Mesendoderm (in vitro differentiated cells): ENCODE measurements around the gene NELFB.
A peak's percentile ranks its signal among the peaks of the same experiment; 100 is the strongest.

Experiments
- DNase-seq: peaks from one replicate; pipeline ENCODE4 v3.0.0; 2013
- H2AK5ac ChIP-seq: 2 replicates; pipeline ENCODE4 v1.6.1; 2013; ENCODE audit warnings: low read length, inconsistent platforms
- H2BK120ac ChIP-seq: 2 replicates; pipeline ENCODE4 v1.6.1; 2013; ENCODE audit warnings: low read depth, mild to moderate bottlenecking, low read length, moderate library complexity, mixed read lengths
- H2BK15ac ChIP-seq: replicated peaks from 2 replicates; pipeline ENCODE4 v1.6.1; 2013; ENCODE audit warnings: low read depth, mild to moderate bottlenecking, moderate library complexity
- H2BK5ac ChIP-seq: 2 replicates; pipeline ENCODE4 v1.6.1; 2013; ENCODE audit warnings: low read length, inconsistent platforms
- H3K18ac ChIP-seq: 2 replicates; pipeline ENCODE4 v1.6.1; 2013; ENCODE audit warnings: mild to moderate bottlenecking, low read length, mixed read lengths
- H3K23ac ChIP-seq: one replicate; pipeline ENCODE4 v1.6.1; 2013; ENCODE audit warnings: low read length
- H3K27ac ChIP-seq: 2 replicates; pipeline ENCODE4 v1.5.1; 2013; ENCODE audit warnings: low read depth, mild to moderate bottlenecking, inconsistent platforms, low read length, moderate library complexity
- H3K27me3 ChIP-seq: 2 replicates; pipeline ENCODE4 v1.6.1; 2013; ENCODE audit warnings: low read length, control low read depth, mild to moderate bottlenecking, inconsistent platforms; ENCODE audit not compliant: insufficient read depth, poor library complexity
- H3K36me3 ChIP-seq: 2 replicates; pipeline ENCODE4 v1.6.1; 2013; ENCODE audit warnings: low read length, inconsistent platforms; ENCODE audit not compliant: control insufficient read depth, insufficient read depth
- H3K4ac ChIP-seq: one replicate; pipeline ENCODE4 v1.6.1; 2013; ENCODE audit warnings: low read depth, mild to moderate bottlenecking, low read length, moderate library complexity
- H3K4me1 ChIP-seq: 2 replicates; pipeline ENCODE4 v1.6.1; 2013; ENCODE audit warnings: low read depth, low read length, inconsistent platforms; ENCODE audit not compliant: control insufficient read depth
- H3K4me2 ChIP-seq: 2 replicates; pipeline ENCODE4 v1.6.1; 2013; ENCODE audit warnings: low read length
- H3K4me3 ChIP-seq: 2 replicates; pipeline ENCODE4 v1.5.1; 2013; ENCODE audit warnings: mild to moderate bottlenecking, low read length
- H3K56ac ChIP-seq: one replicate; pipeline ENCODE4 v1.6.1; 2013; ENCODE audit warnings: low read length
- H3K79me1 ChIP-seq: 2 replicates; pipeline ENCODE4 v1.6.1; 2013; ENCODE audit warnings: low read length, inconsistent platforms
- H3K79me2 ChIP-seq: 2 replicates; pipeline ENCODE4 v1.6.1; 2013; ENCODE audit warnings: mild to moderate bottlenecking, low read length; ENCODE audit not compliant: control insufficient read depth, insufficient read depth
- H3K9ac ChIP-seq: 2 replicates; pipeline ENCODE4 v1.6.1; 2013; ENCODE audit warnings: low read length, inconsistent platforms
- H4K5ac ChIP-seq: one replicate; pipeline ENCODE4 v1.6.1; 2013; ENCODE audit warnings: low read length
- H4K8ac ChIP-seq: one replicate; pipeline ENCODE4 v1.6.1; 2013; ENCODE audit warnings: low read depth, mild to moderate bottlenecking, control low read depth, low read length, moderate library complexity
- WGBS: extraction: QIAGEN DNeasy Blood & Tissue Kit; methylation state at CpG from one replicate; pipeline ENCODE4 v1.1.7; 2013; ENCODE audit warnings: low lambda C conversion rate, missing lambda C conversion rate; ENCODE audit not compliant: insufficient coverage; ENCODE audit errors: extremely low coverage; 5-methylcytosine and 5-hydroxymethylcytosine counted together

Gene NELFB

DNA sequence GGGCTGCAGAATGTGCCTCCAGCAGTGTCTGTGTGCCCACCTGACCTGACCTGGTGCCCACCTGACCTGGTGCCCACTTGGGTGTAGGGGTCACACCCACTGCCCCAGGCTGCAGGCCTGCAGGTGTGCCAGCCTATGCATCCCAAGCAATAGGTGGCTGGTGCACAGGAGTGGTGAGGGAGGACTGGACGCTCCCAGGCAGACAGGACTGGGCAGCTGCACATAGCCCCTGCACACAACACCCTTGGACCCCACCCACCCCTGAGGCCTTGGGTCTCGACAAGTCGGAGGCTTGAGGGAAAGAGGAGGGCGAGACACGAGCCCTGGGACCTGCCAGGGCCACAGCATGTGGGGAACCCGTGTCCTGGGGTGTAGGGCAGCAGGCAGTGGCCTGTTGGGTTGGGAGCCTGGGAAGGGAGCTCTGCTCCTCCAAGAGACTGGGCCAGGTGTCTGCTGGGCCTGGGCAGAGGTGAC lies 57.8 kb downstream of the NELFB start:
- H3K36me3 ChIP-seq: no peaks in the 10 kb centered on the region
- H2BK15ac ChIP-seq: no peak overlapping the region
- no peak overlapping the region for H2AK5ac ChIP-seq
- no peaks in the 10 kb centered on the region for H3K4me1 ChIP-seq
- no peak overlapping the region for H2BK120ac ChIP-seq
- no peak for DNase-seq
- H3K27ac ChIP-seq: no peak overlapping the region
- no peak overlapping the region for H3K18ac ChIP-seq
- H2BK5ac ChIP-seq: no peak overlapping the region
- no peak overlapping the region for H3K4ac ChIP-seq
- no peak overlapping the region for H3K56ac ChIP-seq
- no peak overlapping the region for H4K5ac ChIP-seq
- H4K8ac ChIP-seq: no peak overlapping the region
- no peaks in the 10 kb centered on the region for H3K79me1 ChIP-seq
- H3K79me2 ChIP-seq: no peaks in the 10 kb centered on the region
- no peak overlapping the region for H3K4me2 ChIP-seq
- no peak overlapping the region for H3K23ac ChIP-seq
- no peak overlapping the region for H3K4me3 ChIP-seq
- WGBS: no CpG with 5 or more reads among the region's 6 CpGs
- no peaks in the 10 kb centered on the region for H3K27me3 ChIP-seq
- H3K9ac ChIP-seq: no peak overlapping the region

DNA sequence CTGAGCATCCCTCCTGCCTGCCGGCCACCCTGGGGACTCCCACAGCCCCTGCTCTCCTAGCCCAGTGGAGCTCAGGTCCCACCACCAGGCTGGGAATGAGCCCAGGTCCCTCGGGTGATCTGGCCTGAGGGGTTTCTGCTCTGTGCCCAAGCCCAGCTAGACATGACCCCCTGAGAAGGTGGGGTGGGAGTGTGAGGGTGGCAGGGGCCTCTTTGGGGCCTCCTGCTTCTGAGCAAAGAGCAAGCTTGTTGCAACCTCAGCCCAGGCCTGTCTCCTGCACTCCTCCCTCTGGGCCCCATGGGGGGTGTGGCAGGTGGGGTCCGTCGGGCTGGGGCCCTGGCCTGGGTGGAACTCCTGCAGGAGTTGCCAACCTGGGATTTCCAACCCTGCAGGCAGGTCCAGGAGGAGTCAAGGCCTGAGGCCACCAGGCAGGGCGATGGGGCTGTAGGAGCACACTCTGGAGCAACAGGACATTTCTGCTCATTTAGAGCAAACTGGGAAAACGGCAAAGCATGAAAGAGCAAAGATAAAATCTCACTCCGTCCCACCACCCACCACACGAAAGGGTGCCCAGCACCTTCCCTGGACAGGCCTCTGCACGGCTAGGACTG lies 58.3 kb downstream of the NELFB start:
- Histone ChIP-seq H2BK5ac (no peak overlapping the region), H3K23ac (no peak overlapping the region), H4K8ac (no peak overlapping the region), H3K79me1 (no peaks in the 10 kb centered on the region), H3K36me3 (no peaks in the 10 kb centered on the region), H3K27me3 (no peaks in the 10 kb centered on the region), H3K18ac (no peak overlapping the region), H3K56ac (no peak overlapping the region), H3K4me3 (no peak overlapping the region), H2AK5ac (no peak overlapping the region), H2BK15ac (no peak overlapping the region), H4K5ac (no peak overlapping the region), H2BK120ac (no peak overlapping the region), H3K9ac (no peak overlapping the region), H3K4ac (no peak overlapping the region), H3K79me2 (no peaks in the 10 kb centered on the region), H3K27ac (no peak overlapping the region), H3K4me2 (no peak overlapping the region), H3K4me1 (no peaks in the 10 kb centered on the region)
- DNase-seq: no peak
- no CpG with 5 or more reads among the region's 9 CpGs for WGBS

DNA sequence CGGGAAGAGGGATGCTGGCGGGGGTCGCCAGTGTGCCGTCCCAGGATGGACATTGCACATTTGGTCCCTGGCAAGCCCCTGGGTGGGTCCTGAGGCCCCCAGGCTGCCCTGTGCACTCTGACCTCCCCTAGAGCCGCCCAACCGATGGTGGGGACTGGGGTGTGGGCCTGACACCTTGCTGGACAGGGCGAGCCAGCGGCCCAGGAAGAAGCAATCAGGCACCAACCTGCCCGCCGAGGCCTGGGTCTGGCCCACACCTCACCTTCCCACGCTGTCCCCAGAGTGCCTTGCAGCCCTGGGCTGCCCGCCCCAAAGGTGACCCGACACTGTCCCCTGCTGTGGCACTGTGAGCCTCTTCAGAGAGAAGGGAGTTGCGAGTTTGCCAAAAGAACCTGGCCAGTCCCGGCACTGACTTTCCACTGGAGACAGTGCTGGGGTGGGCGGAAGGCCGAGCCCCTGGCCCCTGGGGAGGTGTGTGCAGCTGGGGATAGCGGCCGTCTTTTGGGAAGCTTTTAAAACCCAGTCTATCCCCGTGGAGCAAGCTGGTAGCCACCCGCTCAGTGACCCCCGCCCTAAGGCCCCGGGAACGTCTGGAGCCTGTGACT lies 58.9 kb downstream of the NELFB start:
- Histone ChIP-seq H3K27ac (no peak overlapping the region), H2BK15ac (no peak overlapping the region), H3K36me3 (no peaks in the 10 kb centered on the region), H4K8ac (no peak overlapping the region), H2AK5ac (no peak overlapping the region), H3K4me2 (no peak overlapping the region), H3K79me2 (no peaks in the 10 kb centered on the region), H2BK120ac (no peak overlapping the region), H2BK5ac (no peak overlapping the region), H3K4me1 (no peaks in the 10 kb centered on the region), H3K18ac (peak overlapping the region; percentile 3), H3K9ac (no peak overlapping the region), H3K79me1 (no peaks in the 10 kb centered on the region), H3K23ac (no peak overlapping the region), H3K4me3 (no peak overlapping the region), H4K5ac (no peak overlapping the region), H3K56ac (no peak overlapping the region), H3K4ac (no peak overlapping the region), H3K27me3 (no peaks in the 10 kb centered on the region)
- no peak for DNase-seq
- no CpG with 5 or more reads among the region's 24 CpGs for WGBS

DNA sequence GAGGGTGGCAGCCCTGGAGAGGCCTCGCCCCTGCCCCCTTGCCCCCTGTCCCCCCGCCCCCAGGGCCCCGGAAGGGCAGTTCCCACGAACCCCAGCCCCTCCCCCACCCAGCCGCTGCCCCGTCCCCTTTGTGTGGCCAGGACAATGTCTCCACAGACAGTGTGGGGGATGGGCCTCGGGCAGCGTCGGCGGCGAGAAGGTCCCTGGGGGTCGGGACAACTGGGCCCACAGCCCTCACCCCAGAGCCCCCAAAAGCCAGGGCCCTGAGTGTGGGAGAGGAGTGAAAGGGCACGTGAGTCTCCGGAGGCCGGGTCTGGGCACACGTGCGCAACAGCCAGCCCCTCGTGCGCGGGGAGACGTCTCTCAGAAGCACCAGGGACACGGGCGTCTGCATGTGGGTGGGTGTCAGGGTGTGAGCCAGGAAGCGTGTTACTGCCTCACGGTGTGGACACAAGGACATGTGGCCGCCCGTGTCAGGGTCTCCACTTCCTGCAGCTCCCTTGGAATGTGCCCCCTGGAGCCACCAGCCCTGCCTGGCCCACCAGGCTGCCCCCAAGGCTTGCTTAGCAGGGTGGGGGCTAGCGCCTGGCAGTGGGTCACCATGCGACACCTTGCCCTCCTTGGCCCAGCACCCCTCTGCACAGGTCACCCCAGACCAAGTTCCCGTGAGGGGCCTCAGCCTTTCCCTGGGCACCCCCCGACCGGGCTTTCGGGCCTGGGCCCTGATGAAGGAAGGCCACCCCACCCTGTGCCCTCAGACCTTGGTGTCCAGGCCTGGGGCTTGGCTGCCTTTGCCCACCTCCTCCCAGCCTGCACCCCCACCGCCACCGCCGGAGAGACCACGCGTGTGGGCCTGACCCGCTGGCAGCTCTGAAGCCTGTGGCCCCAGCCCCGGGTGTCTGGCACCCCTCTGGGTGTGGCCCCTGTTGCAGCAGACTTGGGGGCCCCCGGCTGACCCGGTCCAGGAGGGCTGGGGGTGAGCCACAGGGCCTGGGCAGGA lies 59.7 kb downstream of the NELFB start:
- Histone ChIP-seq H3K4me3 (no peak overlapping the region), H2BK15ac (no peak overlapping the region), H3K4me1 (no peaks in the 10 kb centered on the region), H3K4me2 (no peak overlapping the region), H3K4ac (peak overlapping the region; percentile 41), H3K79me1 (no peaks in the 10 kb centered on the region), H2BK5ac (no peak overlapping the region), H4K8ac (no peak overlapping the region), H4K5ac (no peak overlapping the region), H3K79me2 (no peaks in the 10 kb centered on the region), H2AK5ac (no peak overlapping the region), H3K27me3 (no peaks in the 10 kb centered on the region), H3K56ac (peak overlapping the region; percentile 29), H2BK120ac (no peak overlapping the region), H3K23ac (no peak overlapping the region), H3K18ac (peak overlapping the region; percentile 13), H3K9ac (peak overlapping the region; percentile 36), H3K36me3 (no peaks in the 10 kb centered on the region), H3K27ac (no peak overlapping the region)
- WGBS: no CpG with 5 or more reads among the region's 42 CpGs
- DNase-seq: no peak

DNA sequence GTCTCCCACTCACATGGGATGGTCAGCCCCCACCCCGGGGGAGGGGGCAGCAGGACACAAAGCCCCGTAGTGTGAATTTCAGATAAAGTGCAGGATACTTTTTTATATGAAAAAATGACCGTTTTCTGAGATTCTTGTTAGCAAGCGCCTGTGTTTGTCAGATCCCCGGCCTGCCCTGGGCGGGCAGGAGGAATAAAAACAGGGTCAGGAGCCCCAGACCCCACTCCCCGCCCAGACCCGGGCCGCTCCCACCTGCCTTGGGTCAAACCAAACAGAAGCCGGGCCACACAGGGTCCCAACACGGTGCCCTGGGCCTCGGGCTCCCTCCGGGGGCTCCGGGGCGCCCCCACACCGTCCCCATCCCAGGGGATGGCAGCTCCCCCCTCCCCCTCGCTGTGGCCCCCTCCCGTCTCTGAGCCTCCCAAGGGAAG lies 60.5 kb downstream of the NELFB start:
- Histone ChIP-seq H3K4me2 (no peak overlapping the region), H4K5ac (no peak overlapping the region), H3K79me2 (no peaks in the 10 kb centered on the region), H3K4me3 (no peak overlapping the region), H3K56ac (no peak overlapping the region), H2BK120ac (no peak overlapping the region), H2AK5ac (no peak overlapping the region), H3K36me3 (no peaks in the 10 kb centered on the region), H3K23ac (no peak overlapping the region), H3K27ac (no peak overlapping the region), H4K8ac (no peak overlapping the region), H2BK15ac (no peak overlapping the region), H3K9ac (no peak overlapping the region), H2BK5ac (no peak overlapping the region), H3K79me1 (no peaks in the 10 kb centered on the region), H3K27me3 (no peaks in the 10 kb centered on the region), H3K4ac (peak overlapping the region; percentile 60), H3K4me1 (no peaks in the 10 kb centered on the region), H3K18ac (peak overlapping the region; percentile 41)
- no CpG with 5 or more reads among the region's 18 CpGs for WGBS
- no peak for DNase-seq
